Keratinocyte (primary cell): ENCODE results near the gene ABCB9. TPM values are rescaled to one million over a fixed set of nuclear protein-coding genes. Genes with fewer than 3 reads are reported as not detected.

ENCODE experiments used
- DNase-seq: peaks from one replicate; pipeline ENCODE4 v3.0.0-alpha.2; 2011; ENCODE audit warnings: low read depth, missing footprints, low spot score
- FAIRE-seq: peaks from 2 replicates; lab custom pipeline; 2011; peaks lifted over from hg19 to GRCh38; lab: Jason Lieb, UNC
- H2AFZ ChIP-seq: 2 replicates; pipeline ENCODE4 v1.6.0; 2012; ENCODE audit warnings: low read length, control low read depth, inconsistent platforms; ENCODE audit not compliant: control insufficient read depth
- H3K27ac ChIP-seq: 2 replicates; pipeline ENCODE4 v1.5.1; 2011; ENCODE audit warnings: low read length; ENCODE audit not compliant: control insufficient read depth, insufficient read depth
- H3K27me3 ChIP-seq: 3 replicates; pipeline ENCODE4 v1.6.0; 2011; ENCODE audit warnings: low read length; ENCODE audit not compliant: control insufficient read depth, insufficient read depth; ENCODE audit errors: extremely low read depth
- H3K36me3 ChIP-seq, 2 experiments: 2 replicates in 1 of 2; 3 replicates in 1 of 2; pipeline ENCODE4 v1.5.1; 2011; ENCODE audit warnings: low read length in 2 of 2, mild to moderate bottlenecking in 1 of 2; ENCODE audit not compliant: control insufficient read depth in 2 of 2, insufficient read depth in 2 of 2; ENCODE audit errors: extremely low read depth in 1 of 2
- H3K4me1 ChIP-seq: 3 replicates; pipeline ENCODE4 v1.5.1; 2011; ENCODE audit warnings: low read length; ENCODE audit not compliant: control insufficient read depth, insufficient read depth; ENCODE audit errors: extremely low read depth
- H3K4me2 ChIP-seq: 3 replicates; pipeline ENCODE4 v1.6.0; 2011; ENCODE audit warnings: low read depth, low read length; ENCODE audit not compliant: control insufficient read depth, insufficient read depth; ENCODE audit errors: extremely low read depth
- H3K4me3 ChIP-seq, 3 experiments: fragments of 200-600 bp in 1 of 3; sonication (generic) in 1 of 3; 2 replicates in 2 of 3; 3 replicates in 1 of 3; pipeline ENCODE4 v1.5.1; 2011 to 2016; ENCODE audit warnings: low read length in 3 of 3, mild to moderate bottlenecking in 3 of 3, control low read depth in 2 of 3, inconsistent platforms in 1 of 3, low read depth in 1 of 3, mixed read lengths in 1 of 3, mixed run types in 1 of 3, moderate library complexity in 1 of 3; ENCODE audit not compliant: control insufficient read depth in 2 of 3, insufficient read depth in 2 of 3; ENCODE audit errors: extremely low read depth in 1 of 3
- H3K79me2 ChIP-seq: 2 replicates; pipeline ENCODE4 v1.6.0; 2012; ENCODE audit warnings: low read length; ENCODE audit not compliant: control insufficient read depth, insufficient read depth
- H3K9ac ChIP-seq: 3 replicates; pipeline ENCODE4 v1.6.0; 2011; ENCODE audit warnings: low read length; ENCODE audit not compliant: control insufficient read depth, insufficient read depth; ENCODE audit errors: extremely low read depth
- H3K9me1 ChIP-seq: 3 replicates; pipeline ENCODE4 v1.6.0; 2011; ENCODE audit warnings: low read length; ENCODE audit not compliant: control insufficient read depth, insufficient read depth; ENCODE audit errors: extremely low read depth
- H3K9me3 ChIP-seq: 2 replicates; pipeline ENCODE4 v1.5.1; 2012; ENCODE audit warnings: low read depth, low read length; ENCODE audit not compliant: control insufficient read depth
- H4K20me1 ChIP-seq: 3 replicates; pipeline ENCODE4 v1.6.0; 2011; ENCODE audit warnings: low read length; ENCODE audit not compliant: control insufficient read depth, insufficient read depth; ENCODE audit errors: extremely low read depth
- EZH2 ChIP-seq: IDR thresholded peaks from one replicate; pipeline ENCODE4 v1.6.1; 2012; ENCODE audit warnings: inconsistent platforms, mild to moderate bottlenecking, low read length, moderate library complexity
- dilution Hi-C: fragments of 300-500 bp; cut with MboI; formaldehyde crosslinking; loops from one replicate; pipeline ENCODE4 v1.7.0; 2020; ENCODE audit warnings: low sequenced_read_pairs; ENCODE audit not compliant: extremely low pct_ligation_motif_present
- polyA plus RNA-seq, 5 experiments: library from polyadenylated mRNA; depleted of rRNA in 3 of 5; stranded (reverse) in 3 of 5; stranded (forward) in 1 of 5; unstranded in 1 of 5; fragments of >200 nt; gene quantifications; 1 replicate in 1 of 5; 2 replicates in 3 of 5; 3 replicates in 1 of 5; pipeline versions ENCODE4 v1.2.1 to v1.2.3, GENCODE V29; 2011 to 2012; ENCODE audit warnings: missing spikeins in 2 of 5, low read depth in 1 of 5, low replicate concordance in 1 of 5
- TF ChIP-seq, protein P1 (sequence below), 3 experiments: IDR thresholded peaks in 1 of 3; conservative IDR thresholded peaks in 1 of 3; optimal IDR thresholded peaks in 1 of 3; 2 replicates in 2 of 3; 3 replicates in 1 of 3; pipeline versions ENCODE3 to v1.5.1; 2011; ENCODE audit warnings: low read length in 3 of 3, mild to moderate bottlenecking in 3 of 3, moderate library complexity in 2 of 3, control low read depth in 1 of 3, inconsistent platforms in 1 of 3; ENCODE audit not compliant: insufficient read depth in 2 of 3; ENCODE audit errors: extremely low read depth in 1 of 3

Gene ABCB9
- polyA plus RNA-seq, 1 donor (not counting 4 experiments of a cell fraction or from before 2014, with no cell fraction given), result 4.0 TPM

- FAIRE-seq, result no peak
- Histone ChIP-seq H3K27ac (no peak overlapping the region), H3K4me3 (no peak overlapping the region), H3K4me2 (no peak overlapping the region), H3K9me3 (no peaks in the 10 kb centered on the region), H2AFZ (no peak overlapping the region), H3K4me1 (peaks cover 16% of the 10 kb centered on the region), H3K9ac (no peak overlapping the region), H3K79me2 (peaks cover 9% of the 10 kb centered on the region), H4K20me1 (no peaks in the 10 kb centered on the region), H3K9me1 (no peaks in the 10 kb centered on the region), H3K27me3 (no peaks in the 10 kb centered on the region), H3K36me3 (peaks cover 5% of the 10 kb centered on the region in 2 experiments)
- DNase-seq, result no peak
- dilution Hi-C loops, result no loop called here
- TF ChIP-seq, protein P1, sequence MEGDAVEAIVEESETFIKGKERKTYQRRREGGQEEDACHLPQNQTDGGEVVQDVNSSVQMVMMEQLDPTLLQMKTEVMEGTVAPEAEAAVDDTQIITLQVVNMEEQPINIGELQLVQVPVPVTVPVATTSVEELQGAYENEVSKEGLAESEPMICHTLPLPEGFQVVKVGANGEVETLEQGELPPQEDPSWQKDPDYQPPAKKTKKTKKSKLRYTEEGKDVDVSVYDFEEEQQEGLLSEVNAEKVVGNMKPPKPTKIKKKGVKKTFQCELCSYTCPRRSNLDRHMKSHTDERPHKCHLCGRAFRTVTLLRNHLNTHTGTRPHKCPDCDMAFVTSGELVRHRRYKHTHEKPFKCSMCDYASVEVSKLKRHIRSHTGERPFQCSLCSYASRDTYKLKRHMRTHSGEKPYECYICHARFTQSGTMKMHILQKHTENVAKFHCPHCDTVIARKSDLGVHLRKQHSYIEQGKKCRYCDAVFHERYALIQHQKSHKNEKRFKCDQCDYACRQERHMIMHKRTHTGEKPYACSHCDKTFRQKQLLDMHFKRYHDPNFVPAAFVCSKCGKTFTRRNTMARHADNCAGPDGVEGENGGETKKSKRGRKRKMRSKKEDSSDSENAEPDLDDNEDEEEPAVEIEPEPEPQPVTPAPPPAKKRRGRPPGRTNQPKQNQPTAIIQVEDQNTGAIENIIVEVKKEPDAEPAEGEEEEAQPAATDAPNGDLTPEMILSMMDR (optimal IDR thresholded peaks at IDR 0.05 in 1 of 3, IDR thresholded peaks at IDR 0.05 in 1 of 3, conservative IDR thresholded peaks at IDR 0.05 in 1 of 3; ENCODE audit: extremely low read depth in 1 of 3, insufficient read depth in 2 of 3, low read length in 3 of 3), result no peak
- TF ChIP-seq EZH2, result no peak
Measured at GRCh38 chr12:122961531-122962329, 4.5 kb downstream of the ABCB9 start.

- Histone ChIP-seq H3K9me3 (no peaks in the 10 kb centered on the region), H3K9ac (no peak overlapping the region), H3K4me3 (no peak overlapping the region), H4K20me1 (no peaks in the 10 kb centered on the region), H3K27ac (no peak overlapping the region), H3K4me1 (peaks cover 9% of the 10 kb centered on the region), H2AFZ (no peak overlapping the region), H3K36me3 (peaks cover 5 to 7% of the 10 kb centered on the region in 2 experiments), H3K27me3 (no peaks in the 10 kb centered on the region), H3K79me2 (peaks cover 9% of the 10 kb centered on the region), H3K9me1 (no peaks in the 10 kb centered on the region), H3K4me2 (no peak overlapping the region)
- FAIRE-seq, result no peak
- dilution Hi-C loops, result no loop called here
- TF ChIP-seq EZH2, result no peak
- TF ChIP-seq, protein P1 (optimal IDR thresholded peaks at IDR 0.05 in 1 of 3, IDR thresholded peaks at IDR 0.05 in 1 of 3, conservative IDR thresholded peaks at IDR 0.05 in 1 of 3; ENCODE audit: extremely low read depth in 1 of 3, insufficient read depth in 2 of 3, low read length in 3 of 3), result no peak
- DNase-seq, result no peak
Measured at GRCh38 chr12:122960193-122960569, 6.1 kb downstream of the ABCB9 start.
